Stimulated activated CD4-positive, alpha-beta T cell treated with anti-CD3 and anti-CD28 coated beads, TNF-alpha, amount 100 ng/mL, for 1 hour (primary cell): Measurements from ENCODE around the gene DSCAM.

ENCODE experiments used
- DNase-seq, 3 donors: peaks; one replicate each; pipeline ENCODE4 v3.0.0-alpha.2; 2020; ENCODE audit warnings: low read depth in 3 of 3, low spot score in 1 of 3

The DSCAM gene

GRCh38 chr21:40562242-40563002 is 284.5 kb downstream of the DSCAM start:
- DNase-seq: no peak

- DNase-seq: no peak
Measured at GRCh38 chr21:40556442-40556968, 290.5 kb downstream of the DSCAM start.

DNA sequence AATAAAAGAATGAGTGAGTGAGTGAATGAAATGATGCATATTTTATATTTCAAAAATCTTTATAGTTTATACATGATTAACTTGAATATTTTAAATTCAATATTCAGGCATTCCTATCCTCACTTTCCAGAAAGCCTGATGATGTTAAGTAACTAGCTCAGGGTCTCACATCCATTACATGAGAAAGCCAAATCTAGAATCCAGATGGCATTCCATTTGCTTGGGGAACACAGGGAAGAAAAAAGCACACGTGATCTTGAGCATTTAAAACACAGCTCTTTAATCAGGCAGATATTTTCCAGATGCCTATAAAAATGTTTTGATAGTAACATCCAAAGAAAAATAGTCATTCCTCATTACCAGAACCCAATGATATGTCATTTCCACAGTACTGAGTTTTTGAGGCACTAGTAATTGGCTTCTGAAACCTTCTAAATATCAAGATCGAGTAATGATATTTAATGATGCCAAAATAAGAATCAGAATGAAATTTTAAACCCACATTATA is 291.9 kb downstream of the DSCAM start:
- DNase-seq: no peak

- no peak for DNase-seq
Measured at GRCh38 chr21:40553781-40554180, 293.2 kb downstream of the DSCAM start.

DNA sequence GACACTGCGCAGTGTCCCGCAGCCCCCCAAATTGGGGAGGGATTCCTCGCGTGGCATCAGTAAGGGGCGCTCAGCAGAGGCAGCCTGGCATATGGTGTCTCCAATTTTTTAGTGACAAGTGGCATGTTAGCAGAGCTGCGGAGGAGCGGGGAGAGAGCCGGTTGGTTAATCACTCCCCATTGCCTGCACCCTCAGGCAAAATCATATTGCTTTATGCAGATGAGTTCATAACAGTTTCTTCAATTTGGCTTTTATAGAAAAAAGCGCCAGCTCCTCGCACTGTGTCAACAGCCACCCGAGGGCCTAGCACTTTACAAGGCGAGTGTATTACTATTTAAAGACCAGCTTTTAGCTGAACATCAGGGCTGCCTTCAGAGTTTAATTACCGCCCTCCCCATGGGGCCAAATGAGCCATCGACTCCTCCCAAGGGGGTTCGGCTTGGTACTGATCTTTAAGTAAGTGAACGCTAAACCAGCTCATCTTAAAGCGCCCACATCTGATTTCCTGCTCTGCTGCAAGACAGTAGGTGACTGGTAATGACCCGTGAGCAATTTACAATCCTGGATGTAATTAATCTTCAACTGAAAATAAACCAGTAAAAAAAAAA is 298.9 kb downstream of the DSCAM start:
- no peak for DNase-seq

DNA sequence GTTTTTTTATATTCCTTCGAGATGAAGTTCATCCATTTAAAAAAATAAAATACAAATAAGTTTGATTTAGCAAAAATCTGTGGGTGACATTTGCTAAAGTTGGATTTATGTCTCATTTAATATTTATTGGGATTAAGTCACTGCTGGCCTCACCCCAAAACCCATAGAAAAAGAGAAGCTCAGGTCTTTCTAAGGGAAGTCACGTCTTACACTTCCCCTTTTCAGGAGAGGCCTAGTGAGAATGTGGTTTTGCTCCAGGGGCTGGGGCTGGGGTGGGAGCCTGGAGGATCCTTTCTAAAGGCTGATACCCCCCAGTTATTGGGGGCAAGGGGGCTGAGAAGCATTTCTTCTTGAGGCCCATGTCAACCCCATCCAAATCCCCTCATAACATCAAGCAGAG is 300.3 kb downstream of the DSCAM start:
- DNase-seq: no peak

- no peak for DNase-seq
Measured at GRCh38 chr21:40540216-40540615, 306.7 kb downstream of the DSCAM start.

DNA sequence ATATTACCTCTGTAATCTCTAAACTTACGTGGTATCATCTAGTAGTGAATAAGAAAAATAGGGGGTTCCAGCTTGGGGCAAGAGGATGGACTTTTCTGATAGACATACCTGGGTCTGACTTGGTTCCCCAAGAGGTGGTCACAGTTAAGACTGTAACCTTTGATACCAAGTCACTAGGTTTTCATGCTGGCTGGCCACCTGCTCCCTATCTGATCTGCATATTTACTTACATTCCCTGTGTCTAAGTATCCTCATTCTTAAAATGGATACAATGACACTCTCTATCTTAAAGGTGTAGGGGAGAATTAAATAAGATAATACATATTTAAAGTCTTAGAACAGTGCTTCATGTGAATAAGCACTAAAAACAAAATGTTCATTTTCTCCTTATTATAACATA is 312.1 kb downstream of the DSCAM start:
- DNase-seq: no peak

GRCh38 chr21:40531431-40532110 is 315.4 kb downstream of the DSCAM start:
- no peak for DNase-seq

DNA sequence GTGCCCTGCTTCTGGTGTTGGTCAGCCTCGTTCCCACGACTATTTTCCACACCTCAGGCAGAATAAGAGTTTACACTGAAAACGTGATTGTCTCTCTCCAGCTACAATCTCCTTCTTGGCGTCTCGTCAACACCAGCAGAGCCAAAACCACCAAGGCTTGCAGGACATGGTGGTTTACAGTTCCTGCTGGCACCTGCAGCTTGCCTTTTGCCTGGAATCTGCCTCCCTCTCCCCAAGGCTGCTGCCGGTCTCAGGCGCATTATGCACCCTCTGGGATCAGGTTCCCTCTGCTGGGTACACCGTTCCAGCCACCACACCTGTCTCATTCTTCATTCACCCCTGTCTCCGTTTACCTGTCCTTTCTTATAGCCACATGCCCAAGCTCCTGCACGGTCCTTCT is 315.9 kb downstream of the DSCAM start:
- DNase-seq: no peak

DNA sequence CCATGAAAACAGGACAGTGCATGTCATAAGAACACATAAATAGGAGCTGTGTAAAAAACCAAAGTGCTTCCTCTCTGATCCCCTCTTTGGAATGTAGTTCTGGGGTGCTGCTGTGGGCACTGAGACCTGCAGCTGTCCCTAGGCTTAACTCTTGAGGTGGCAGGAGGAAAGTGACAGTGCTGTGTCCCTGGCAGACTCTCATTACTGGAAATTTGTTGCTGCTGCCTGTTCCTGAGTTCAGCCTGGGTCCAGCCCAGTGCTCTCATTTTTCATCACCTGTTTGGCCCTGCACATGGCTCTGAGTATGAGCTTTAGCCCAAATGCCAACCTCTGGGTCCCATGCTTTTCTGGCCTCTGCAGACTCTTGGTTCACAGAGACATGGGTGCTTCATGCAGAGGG is 329.3 kb downstream of the DSCAM start:
- no peak for DNase-seq

DNA sequence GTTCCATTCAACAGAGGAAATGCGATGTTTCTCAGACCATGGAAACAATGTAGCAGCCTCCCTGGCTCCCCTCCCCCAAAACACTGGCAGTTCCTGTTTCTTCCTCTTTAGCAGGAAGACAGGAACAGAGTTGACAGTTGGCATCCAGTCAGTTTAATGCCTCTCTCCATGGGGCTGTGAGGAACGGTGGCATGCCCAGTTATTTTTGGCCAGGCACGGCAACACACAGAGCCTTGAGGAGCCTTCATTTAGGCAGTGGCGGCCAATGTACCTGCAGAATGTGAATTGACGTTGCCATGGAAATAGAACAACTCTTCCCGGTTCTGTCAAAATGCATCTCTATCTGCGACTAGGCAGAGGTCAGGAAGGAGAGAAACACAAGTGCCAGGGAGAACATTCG is 330.6 kb downstream of the DSCAM start:
- no peak for DNase-seq

DNA sequence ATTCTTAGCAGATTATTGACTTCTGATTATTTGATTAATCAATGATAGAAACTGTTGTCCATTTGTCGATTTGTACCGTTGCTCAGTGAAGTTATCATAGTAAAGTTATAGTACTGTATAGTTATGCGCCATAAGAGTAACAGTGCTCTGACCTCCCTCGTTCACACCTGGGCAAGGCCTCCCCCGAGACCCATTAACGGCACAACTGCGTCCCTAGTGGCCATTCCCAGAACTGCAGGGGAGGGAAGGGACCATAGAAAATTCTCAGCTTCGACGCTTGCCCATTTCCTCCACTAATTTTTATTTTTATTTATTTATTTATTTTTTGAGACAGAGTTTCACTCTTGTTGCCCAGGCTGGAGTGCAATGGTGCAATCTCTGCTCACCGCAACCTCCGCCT is 334.4 kb downstream of the DSCAM start:
- no peak for DNase-seq

- no peak for DNase-seq
Measured at GRCh38 chr21:40507978-40508377, 339.0 kb downstream of the DSCAM start.

DNA sequence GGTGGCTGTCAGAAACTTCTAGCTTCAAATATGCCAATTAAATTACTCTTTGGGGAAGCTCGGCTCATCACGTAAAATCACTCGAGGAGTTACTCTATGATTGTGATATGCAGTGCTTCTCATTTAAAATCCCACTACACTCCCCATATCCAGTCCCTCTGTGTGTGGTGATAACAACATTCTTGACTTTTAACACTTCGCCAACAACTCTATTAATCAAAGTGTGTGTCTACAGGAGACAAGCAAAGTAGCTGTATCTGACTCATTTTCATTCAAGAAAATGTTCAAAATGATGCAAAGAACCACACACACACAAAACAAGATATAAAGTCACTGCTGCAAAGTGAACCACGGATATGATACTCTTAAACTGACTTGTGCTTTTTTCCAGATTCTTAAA is 341.3 kb downstream of the DSCAM start:
- no peak for DNase-seq

DNA sequence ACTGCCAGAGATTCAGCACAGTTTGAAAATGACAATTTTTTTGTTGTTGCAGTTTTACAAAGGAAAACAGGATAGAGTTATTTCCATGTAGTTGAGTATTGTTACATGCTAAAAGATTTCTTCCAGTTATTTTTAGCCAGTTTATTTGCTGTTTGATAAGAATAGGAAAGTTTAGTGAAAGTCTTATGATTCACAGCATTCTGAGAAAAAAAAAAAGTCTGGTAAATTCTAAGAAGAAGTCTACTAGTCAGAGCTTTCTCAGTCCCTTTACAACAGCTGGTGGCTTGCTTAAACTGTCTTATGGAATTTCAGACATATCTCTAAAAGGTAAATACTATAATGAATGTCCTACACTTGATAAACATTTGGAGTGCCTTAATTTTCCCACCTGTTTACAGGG is 341.7 kb downstream of the DSCAM start:
- DNase-seq: no peak

DNA sequence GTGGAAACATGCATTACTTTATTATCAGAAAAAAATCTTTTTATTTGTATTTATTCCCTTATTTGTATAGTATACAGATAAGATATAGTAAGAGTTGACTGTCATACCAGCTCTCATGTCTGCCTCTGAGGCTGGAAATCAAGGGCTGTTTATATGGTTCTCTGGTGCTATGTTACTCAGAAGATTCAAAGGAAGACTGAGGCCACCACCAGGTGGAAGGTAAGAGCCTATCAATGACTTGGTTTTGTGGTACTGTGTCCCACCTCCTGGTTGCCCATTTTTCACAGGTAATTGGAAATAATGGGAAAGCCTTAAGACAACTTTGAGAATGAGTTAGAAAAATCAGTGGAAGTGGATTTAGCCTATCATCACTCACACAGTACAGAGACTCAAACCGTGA is 342.1 kb downstream of the DSCAM start:
- no peak for DNase-seq

DNA sequence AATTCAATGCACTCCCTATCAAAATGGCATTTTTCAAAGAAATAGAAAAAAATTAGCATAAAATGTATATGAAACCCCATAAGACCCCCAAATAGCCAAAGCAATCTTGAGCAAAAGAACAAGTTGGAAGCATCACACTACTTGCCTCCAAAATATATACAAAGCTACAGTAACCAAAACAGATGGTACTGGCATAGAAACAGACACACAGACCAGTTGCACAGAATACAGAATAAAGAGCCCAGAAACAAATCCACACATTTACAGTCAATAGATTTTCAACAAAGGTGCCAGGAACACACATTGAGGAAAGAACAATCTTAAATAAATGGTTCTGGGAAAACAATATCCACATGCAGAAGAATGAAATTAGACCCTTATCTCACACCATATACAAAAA is 350.8 kb downstream of the DSCAM start:
- DNase-seq: no peak

DNA sequence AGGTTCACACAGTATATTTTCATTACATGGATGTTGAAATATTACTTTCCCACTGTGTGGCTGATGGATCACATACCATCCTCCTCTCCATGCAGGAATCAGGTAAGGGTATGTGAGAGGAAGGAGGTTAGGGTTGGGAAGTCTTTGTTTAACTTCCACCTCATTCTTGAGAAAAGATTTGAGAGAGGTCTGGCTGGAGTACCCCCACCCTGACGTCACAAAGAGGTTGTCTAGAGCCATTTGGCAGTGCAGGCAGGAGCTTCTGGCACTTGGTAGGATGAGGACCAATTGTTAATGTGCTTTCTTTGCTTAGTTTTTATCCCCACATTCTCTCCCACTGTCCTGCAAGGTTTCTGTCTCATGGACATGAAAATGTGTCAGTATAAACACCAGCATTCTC is 356.6 kb downstream of the DSCAM start:
- no peak for DNase-seq

- DNase-seq: no peak
Measured at GRCh38 chr21:40489001-40489400, 358.0 kb downstream of the DSCAM start.

DNA sequence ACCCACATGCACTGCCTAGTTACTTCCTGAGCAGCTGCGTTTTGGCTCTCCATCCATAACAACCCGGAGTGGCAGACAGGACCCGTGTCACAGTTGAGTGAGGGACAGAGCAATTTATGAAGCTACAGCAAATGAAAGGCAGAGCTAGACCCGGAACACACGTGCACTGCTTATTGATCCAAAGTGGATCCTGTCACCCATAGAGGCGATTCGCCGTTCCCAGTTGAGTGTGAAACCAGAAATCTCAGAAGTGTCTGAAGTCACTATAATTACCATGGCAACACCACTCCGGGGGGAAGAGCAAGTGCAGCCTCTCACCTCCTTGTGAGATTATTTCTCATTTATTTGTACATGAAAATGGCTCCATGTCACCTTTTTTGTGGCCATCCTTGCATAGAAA is 365.2 kb downstream of the DSCAM start:
- no peak for DNase-seq

DNA sequence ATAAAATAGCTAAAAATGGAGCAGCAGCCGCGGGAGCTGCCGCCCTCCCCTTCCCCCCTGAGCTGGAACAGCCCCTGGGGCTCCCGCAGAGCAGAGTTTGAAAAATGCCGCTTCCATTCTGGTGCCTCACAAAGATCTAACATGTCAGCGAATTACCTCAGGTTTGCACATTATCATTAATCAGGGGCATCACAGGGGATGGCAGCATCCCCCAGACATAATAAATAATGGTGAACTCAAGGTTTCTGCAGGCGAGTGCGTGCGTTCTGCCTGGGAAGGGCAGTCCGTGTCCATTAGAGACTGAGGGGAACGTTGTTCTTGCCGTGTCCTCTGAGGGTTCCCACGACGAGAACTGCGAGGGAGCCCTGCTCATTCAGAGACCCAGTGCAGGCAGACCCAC is 372.4 kb downstream of the DSCAM start:
- DNase-seq: no peak
